Activated naive CD8-positive, alpha-beta T cell treated with anti-CD3 and anti-CD28 coated beads, Interleukin-2, amount 10 ng/mL, durations not matched to agents 7 days and 5 days (primary cell): ENCODE data around the gene ERICH6. TPM values are rescaled to one million over a fixed set of nuclear protein-coding genes. Genes with fewer than 3 reads are reported as not detected.

Source experiments
- ATAC-seq: fragments of 150-1000 bp; cut with Tn5 transposase; one replicate; pipeline ENCODE4 v1.10.0; 2021; ENCODE audit warnings: low read depth, moderate library complexity
- POLR2A ChIA-PET: fragments of 350-600 bp; sonication (Branson Sonifier 250); formaldehyde crosslinking; loops from one replicate; lab custom pipeline; 2021; ENCODE audit warnings: antibody characterized with exemption; lab: Charles Lee
- DNase-seq: peaks from one replicate; pipeline ENCODE4 v3.0.0; 2021
- H3K27ac Mint-ChIP-seq: one replicate; pipeline ENCODE4 v1.8.0; 2022; ENCODE audit warnings: mild to moderate bottlenecking, mixed read lengths
- H3K27me3 Mint-ChIP-seq: one replicate; pipeline ENCODE4 v1.8.0; 2022; ENCODE audit warnings: mild to moderate bottlenecking, moderate library complexity, mixed read lengths
- H3K36me3 Mint-ChIP-seq: one replicate; pipeline ENCODE4 v1.8.0; 2021; ENCODE audit warnings: mild to moderate bottlenecking, mixed read lengths
- H3K4me1 Mint-ChIP-seq: one replicate; pipeline ENCODE4 v1.8.0; 2021; ENCODE audit warnings: mixed read lengths
- H3K4me3 Mint-ChIP-seq: one replicate; pipeline ENCODE4 v1.8.0; 2022; ENCODE audit warnings: mild to moderate bottlenecking, moderate library complexity, mixed read lengths
- H3K9me3 Mint-ChIP-seq: one replicate; pipeline ENCODE4 v1.8.0; 2021; ENCODE audit warnings: mixed read lengths
- total RNA-seq, 2 experiments: library from RNA; stranded (reverse); gene quantifications; one replicate each; pipeline ENCODE4 v1.2.3, GENCODE V29; 2021

Gene ERICH6
- total RNA-seq, 2 experiments from 2014 or later, result 0.23 TPM; not detected in 1

DNA sequence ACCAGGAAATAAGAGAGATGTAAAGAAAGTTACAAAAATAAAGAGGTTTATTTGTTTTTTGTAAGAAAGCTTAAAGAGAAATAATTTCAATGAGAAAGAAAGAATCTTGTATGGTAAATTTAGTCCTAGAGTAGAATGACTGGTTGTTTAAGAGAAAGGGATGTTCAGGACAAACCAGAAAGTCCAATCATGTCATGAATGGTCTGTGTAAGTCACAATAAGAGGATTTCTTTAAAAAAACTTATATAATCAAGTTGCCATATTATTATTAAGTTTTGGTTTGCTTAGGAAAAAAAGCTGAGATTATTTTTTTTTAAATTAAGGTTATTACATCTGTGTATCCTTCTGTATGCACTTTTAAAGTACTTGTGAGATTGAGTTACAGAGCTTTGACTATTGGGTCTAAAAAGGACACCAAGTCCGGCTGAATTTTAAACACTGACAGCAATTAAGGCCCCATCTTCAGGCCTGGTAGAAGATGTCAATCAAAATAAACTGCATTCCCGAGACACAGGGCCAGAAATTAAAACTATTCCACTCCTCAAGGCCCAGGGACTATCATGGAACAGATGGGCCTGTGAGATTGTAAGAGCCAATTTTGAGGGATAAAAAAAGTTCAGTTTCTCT, 12.2 kb downstream of the ERICH6 start:
- no peak for DNase-seq
- no peak overlapping the region for H3K27ac Mint-ChIP-seq
- no peak for ATAC-seq
- peaks cover 7% of the 10 kb centered on the region for H3K36me3 Mint-ChIP-seq
- peaks cover 9% of the 10 kb centered on the region for H3K9me3 Mint-ChIP-seq
- no peak overlapping the region for H3K4me3 Mint-ChIP-seq
- peaks cover 6% of the 10 kb centered on the region for H3K27me3 Mint-ChIP-seq
- H3K4me1 Mint-ChIP-seq, result no peaks in the 10 kb centered on the region
- POLR2A ChIA-PET, result interaction anchor here (0.7 kb wide), 1 partner anchor 10 kb away, joined by 3 read pairs; no protein-coding TSS in a partner anchor

DNA sequence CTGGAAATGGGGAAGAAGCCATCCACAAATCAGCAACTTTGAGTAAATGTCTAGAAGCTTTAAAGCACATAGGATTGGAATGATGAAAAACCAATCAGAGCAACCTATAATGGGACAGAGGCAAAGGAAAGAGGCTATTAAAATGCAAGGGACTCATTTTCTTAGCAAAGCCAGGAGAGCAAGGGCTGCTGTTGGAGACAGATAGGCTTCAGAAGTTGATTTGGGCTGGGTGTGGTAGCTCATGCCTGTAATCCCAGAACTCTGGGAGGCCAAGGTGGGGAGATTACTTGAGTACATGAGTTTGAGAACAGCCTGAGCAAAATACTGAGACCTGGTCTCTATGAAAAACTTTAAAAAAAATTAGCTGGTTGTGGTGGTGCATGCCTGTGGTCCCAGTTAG, 16.1 kb downstream of the ERICH6 start:
- no peak overlapping the region for H3K27ac Mint-ChIP-seq

DNA sequence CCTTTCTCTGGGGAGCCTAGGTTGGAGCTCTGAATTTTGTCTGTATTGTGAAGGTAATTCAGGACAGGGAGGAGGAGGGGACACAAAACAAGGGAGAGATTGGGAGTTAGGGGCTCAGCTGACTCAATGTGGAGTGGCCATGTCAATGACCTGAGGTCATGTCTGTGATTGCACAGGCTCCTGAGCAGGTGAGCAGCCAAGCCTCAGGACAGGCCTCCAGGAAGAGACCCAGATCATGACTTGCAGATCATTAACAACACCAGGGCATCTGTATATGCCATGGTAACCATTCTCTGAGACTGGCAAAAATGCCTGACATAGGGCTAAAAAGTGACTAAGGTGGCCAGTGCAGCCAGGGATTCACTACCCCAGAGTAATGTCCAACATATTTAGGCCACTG, 20.9 kb downstream of the ERICH6 start:
- H3K27ac Mint-ChIP-seq, result no peak overlapping the region
- H3K9me3 Mint-ChIP-seq, result peaks cover 2% of the 10 kb centered on the region
- H3K4me1 Mint-ChIP-seq, result peaks cover 23% of the 10 kb centered on the region
- H3K4me3 Mint-ChIP-seq, result no peak overlapping the region
- peaks cover 9% of the 10 kb centered on the region for H3K36me3 Mint-ChIP-seq
- POLR2A ChIA-PET, result interaction anchor here (0.6 kb wide), 1 partner anchor 69 kb away, joined by 3 read pairs; no protein-coding TSS in a partner anchor
- no peak for DNase-seq
- H3K27me3 Mint-ChIP-seq, result peaks cover 8% of the 10 kb centered on the region
- ATAC-seq, result no peak

More for the DNA sequence above, 16.1 kb downstream of the ERICH6 start:
- Mint-ChIP-seq H3K4me3 (no peak overlapping the region), H3K9me3 (peaks cover 5% of the 10 kb centered on the region), H3K4me1 (peaks cover 2% of the 10 kb centered on the region), H3K27me3 (peaks cover 10% of the 10 kb centered on the region), H3K36me3 (peaks cover 2% of the 10 kb centered on the region)
- DNase-seq (no peak), ATAC-seq (no peak)
- POLR2A ChIA-PET, result interaction anchor here (1.4 kb wide), 1 partner anchor 15 kb away, joined by 3 read pairs; no protein-coding TSS in a partner anchor

DNA sequence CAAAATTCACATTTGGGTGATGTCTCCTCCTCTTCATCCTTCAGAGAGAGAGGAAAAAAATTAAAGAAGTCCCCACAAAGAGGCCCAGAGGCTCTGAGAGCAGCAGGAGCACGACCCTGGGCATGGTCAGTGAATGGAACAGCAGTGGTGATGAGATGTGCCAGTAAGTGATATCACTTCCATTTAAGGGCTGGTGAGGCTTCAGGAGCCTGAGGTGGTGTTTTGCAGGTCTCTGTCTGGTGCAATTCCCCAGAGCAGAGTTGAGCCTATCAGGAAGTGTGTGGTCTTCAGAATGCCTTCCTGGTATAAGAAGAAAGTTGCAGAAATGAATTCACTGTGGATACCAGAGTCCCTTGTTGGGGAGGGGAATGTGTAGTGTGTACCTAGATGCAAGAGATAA, 21.4 kb downstream of the ERICH6 start:
- Mint-ChIP-seq H3K4me1 (peaks cover 23% of the 10 kb centered on the region), H3K9me3 (peaks cover 2% of the 10 kb centered on the region), H3K4me3 (no peak overlapping the region), H3K27ac (peak overlapping the region; percentile 26), H3K27me3 (peaks cover 8% of the 10 kb centered on the region), H3K36me3 (peaks cover 9% of the 10 kb centered on the region)
- ATAC-seq, result no peak
- no peak for DNase-seq
- POLR2A ChIA-PET, result interaction anchor here (0.6 to 0.7 kb wide), 3 partner anchors 17 to 77 kb away, joined by 3 to 6 read pairs (median 4); no protein-coding TSS in a partner anchor

DNA sequence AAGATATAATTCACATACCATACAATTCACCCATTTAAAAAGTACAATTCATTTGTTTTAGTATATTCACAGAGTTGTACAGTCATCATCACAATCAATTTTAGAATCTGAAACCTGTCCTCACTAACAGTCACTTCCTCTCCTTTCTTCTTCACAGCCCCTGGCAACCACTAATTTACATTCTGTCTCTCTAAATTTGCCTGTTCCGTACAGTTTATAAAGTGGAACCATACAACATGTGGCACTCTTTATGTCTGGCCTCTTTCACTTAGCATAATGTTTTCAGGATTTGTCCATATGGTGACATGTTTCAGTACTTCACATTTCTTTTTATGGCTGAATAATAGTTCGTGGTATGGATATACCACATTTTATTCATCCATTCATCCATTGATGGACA, 22.7 kb downstream of the ERICH6 start:
- no peak for DNase-seq
- Mint-ChIP-seq H3K27ac (peak overlapping the region; percentile 69), H3K9me3 (peaks cover 7% of the 10 kb centered on the region), H3K36me3 (peaks cover 14% of the 10 kb centered on the region), H3K4me1 (peaks cover 23% of the 10 kb centered on the region), H3K27me3 (peaks cover 7% of the 10 kb centered on the region), H3K4me3 (peak overlapping the region; percentile 48)
- POLR2A ChIA-PET, result interaction anchor here (0.6 to 0.9 kb wide), 2 partner anchors 78 to 1265 kb away, joined by 3 to 4 read pairs; partner anchors contain the start of gene SELENOT
- ATAC-seq, result peak; percentile 98

DNA sequence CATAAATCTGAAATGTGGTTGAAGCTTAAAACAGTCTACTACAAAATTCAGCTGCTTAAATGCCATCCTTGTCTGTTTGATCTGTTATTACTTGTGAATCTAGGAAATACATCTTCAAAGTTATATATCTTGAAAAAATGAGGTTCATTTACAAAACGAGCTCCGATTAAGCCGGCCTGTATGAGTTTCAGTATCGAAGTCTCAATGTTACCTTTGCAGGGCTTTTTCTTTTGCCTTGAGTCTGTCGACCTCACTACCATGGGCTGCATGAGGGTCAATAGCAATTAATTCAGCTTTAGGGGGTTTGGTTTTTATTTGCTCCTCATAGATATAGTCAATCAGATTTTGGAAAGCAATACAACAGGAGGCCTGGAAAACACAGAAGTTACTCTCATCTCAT, 23.2 kb downstream of the ERICH6 start:
- no peak for DNase-seq
- Mint-ChIP-seq H3K4me1 (peaks cover 23% of the 10 kb centered on the region), H3K27me3 (peaks cover 6% of the 10 kb centered on the region), H3K9me3 (peaks cover 11% of the 10 kb centered on the region), H3K4me3 (peak overlapping the region; percentile 48), H3K36me3 (peaks cover 18% of the 10 kb centered on the region), H3K27ac (peak overlapping the region; percentile 69)
- ATAC-seq, result no peak
- POLR2A ChIA-PET, result interaction anchor here (0.9 kb wide), 1 partner anchor 78 kb away, joined by 3 read pairs; the partner anchor contains the start of gene SELENOT

DNA sequence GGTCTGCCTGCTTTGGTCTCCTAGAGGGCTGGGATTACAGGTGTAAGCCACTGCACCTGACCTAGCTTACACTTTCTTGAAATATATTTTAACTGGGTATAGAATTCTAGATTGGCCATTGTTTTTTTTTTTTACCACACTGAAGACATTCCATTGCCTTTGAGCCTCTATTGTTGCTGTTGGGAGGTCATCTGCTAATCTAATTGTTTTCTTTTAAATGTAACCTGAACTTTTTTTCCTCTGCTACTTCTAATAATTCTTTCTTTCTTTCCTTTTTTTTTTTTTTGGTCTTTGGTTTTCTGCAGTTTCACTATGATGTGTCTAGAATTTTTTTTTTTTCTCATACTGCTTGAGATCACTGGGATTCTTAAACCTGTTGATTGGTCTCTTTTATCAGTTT, 28.1 kb downstream of the ERICH6 start:
- H3K27ac Mint-ChIP-seq, result no peak overlapping the region
- POLR2A ChIA-PET, result no interaction called here
- peaks cover 11% of the 10 kb centered on the region for H3K9me3 Mint-ChIP-seq
- no peak overlapping the region for H3K4me3 Mint-ChIP-seq
- H3K4me1 Mint-ChIP-seq, result peaks cover 4% of the 10 kb centered on the region
- peaks cover 18% of the 10 kb centered on the region for H3K36me3 Mint-ChIP-seq
- ATAC-seq (no peak), DNase-seq (no peak)
- peaks cover 12% of the 10 kb centered on the region for H3K27me3 Mint-ChIP-seq

DNA sequence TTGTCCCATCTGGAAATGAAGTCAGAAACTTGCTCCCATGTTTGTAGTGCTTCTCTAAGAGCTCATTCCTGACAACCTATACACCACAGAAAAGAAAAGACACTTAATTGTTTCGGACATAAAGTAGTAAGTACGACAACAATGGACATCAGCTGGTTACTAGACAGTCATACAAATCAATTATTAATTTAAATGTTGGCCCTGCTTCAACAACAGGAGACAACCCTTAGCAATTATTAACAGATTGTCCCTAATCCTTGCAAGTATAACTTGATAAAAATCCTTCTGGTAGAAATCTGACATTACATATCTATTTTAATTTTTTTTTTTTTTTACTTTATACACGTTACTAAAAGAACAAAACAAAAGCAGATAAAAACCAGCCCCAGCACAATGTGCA, 29.8 kb downstream of the ERICH6 start:
- Mint-ChIP-seq H3K27ac (no peak overlapping the region), H3K27me3 (peaks cover 25% of the 10 kb centered on the region)

DNA sequence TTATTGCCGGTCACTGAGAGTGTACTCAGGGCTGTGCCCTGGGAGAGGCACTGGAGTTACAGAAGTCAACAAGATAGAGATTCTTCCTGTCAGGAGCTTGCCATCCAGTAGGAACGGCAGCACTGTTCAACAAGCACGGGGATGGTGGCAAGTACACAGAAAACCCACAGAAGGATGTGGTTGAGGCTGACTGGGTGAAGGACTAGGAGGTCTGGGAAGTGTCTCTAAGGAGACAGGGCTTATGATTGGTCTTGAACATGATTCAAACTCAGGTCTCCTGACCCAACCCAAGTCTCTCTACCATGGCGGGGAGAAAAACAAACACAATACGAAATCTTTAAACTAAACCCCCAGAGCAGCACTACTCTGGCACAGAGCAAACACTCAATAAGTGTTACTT, 37.6 kb downstream of the ERICH6 start:
- H3K4me1 Mint-ChIP-seq, result peaks cover 25% of the 10 kb centered on the region
- peak overlapping the region; percentile 18 for H3K27ac Mint-ChIP-seq
- H3K27me3 Mint-ChIP-seq, result peaks cover 31% of the 10 kb centered on the region
- ATAC-seq (peak; percentile 94), DNase-seq (peak; percentile 48)
- peaks cover 5% of the 10 kb centered on the region for H3K36me3 Mint-ChIP-seq
- no peaks in the 10 kb centered on the region for H3K9me3 Mint-ChIP-seq
- POLR2A ChIA-PET, result interaction anchor here (0.8 to 2.2 kb wide), 7 partner anchors 9 to 120 kb away, joined by 3 to 22 read pairs (median 4); partner anchors contain the start of genes EIF2A, ERICH6, SELENOT and SERP1
- peak overlapping the region; percentile 47 for H3K4me3 Mint-ChIP-seq

More for the DNA sequence above, 29.8 kb downstream of the ERICH6 start:
- no peaks in the 10 kb centered on the region for H3K4me1 Mint-ChIP-seq
- peaks cover 11% of the 10 kb centered on the region for H3K9me3 Mint-ChIP-seq
- peaks cover 16% of the 10 kb centered on the region for H3K36me3 Mint-ChIP-seq
- ATAC-seq (no peak), DNase-seq (no peak)
- no peak overlapping the region for H3K4me3 Mint-ChIP-seq
- POLR2A ChIA-PET, result no interaction called here

DNA sequence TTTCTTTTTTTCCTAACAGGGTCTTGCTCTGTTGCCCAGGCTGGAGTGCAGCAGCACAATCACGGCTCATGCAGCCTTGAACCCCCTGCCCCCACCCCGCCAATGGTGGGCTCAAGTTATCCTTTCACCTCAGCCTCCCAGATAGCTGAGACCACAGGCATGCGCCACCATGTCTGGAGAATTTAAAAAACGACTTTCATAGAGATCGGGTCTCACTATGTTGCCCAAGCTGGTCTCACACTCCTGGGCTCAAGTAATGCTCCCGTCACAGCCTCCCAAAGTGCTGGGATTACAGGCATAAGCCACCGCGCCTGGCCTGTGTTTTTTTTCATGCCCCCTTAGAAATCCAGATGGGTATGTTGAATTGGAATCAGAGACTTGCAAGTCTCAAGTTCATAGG, 40.3 kb downstream of the ERICH6 start:
- peaks cover 18% of the 10 kb centered on the region for H3K27me3 Mint-ChIP-seq
- H3K4me3 Mint-ChIP-seq, result no peak overlapping the region
- peaks cover 27% of the 10 kb centered on the region for H3K4me1 Mint-ChIP-seq
- DNase-seq (no peak), ATAC-seq (no peak)
- no peak overlapping the region for H3K27ac Mint-ChIP-seq
- POLR2A ChIA-PET, result no interaction called here
- peaks cover 8% of the 10 kb centered on the region for H3K36me3 Mint-ChIP-seq
- no peaks in the 10 kb centered on the region for H3K9me3 Mint-ChIP-seq

DNA sequence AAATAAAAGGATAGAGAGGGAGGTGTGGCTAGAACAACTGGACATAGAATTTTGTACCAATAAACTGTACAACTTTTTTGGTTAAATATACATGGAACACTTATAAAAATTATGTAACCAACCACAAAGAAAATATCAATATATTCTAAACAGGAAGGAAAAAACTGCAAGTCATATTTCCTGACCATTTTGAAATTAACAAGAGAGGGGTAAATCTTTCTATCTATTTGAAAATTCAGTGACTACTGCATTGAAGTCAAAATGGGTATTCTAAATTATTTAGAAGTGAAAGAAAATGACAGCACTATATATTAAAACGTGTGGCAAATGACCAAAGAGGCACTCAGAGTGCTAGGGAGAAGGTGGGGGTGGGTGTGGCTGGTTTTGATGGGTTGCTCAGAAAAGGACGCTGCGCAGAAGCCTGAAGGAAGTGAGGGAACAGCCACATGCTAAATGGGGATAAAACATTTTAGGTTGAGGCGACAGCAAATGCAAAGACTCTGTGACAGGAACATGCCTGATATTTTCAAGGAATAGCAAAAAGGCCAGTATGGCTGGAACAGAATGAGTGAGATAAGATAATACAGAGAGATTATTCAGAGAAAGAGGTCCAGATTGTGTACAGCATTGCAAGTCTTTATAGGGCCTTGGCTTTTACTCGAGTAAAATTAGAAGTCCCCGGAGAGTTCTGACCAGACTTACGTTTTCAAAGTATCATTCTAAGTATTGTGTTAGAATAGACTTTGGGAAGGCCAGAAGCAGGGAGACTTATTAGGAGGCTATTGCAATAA, 41.1 kb downstream of the ERICH6 start:
- ATAC-seq, result no peak

DNA sequence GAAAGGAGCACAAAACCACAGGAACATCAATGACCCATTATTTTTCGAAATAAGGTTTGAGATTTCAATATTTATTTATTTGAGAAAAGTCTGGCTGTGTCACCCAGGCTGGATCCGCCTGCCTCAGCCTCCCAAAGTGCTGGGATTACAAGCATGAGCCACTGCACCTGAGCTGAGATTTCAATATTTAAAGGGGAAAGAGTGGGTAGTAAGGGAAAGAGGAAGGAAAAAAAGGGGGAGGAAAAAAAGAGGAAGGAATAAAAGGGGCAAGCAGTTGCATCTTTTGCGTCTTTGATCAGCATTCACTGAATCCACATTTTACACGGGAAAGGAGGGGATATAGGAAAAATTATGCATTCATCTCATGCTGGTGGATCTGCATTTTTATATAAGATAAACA, 47.4 kb downstream of the ERICH6 start:
- no peak overlapping the region for H3K4me3 Mint-ChIP-seq
- ATAC-seq (no peak), DNase-seq (no peak)
- H3K27me3 Mint-ChIP-seq, result peaks cover 28% of the 10 kb centered on the region
- peaks cover 2% of the 10 kb centered on the region for H3K36me3 Mint-ChIP-seq
- H3K9me3 Mint-ChIP-seq, result no peaks in the 10 kb centered on the region
- H3K4me1 Mint-ChIP-seq, result peaks cover 2% of the 10 kb centered on the region
- POLR2A ChIA-PET, result interaction anchor here (1.3 kb wide), 1 partner anchor 9 kb away, joined by 4 read pairs; no protein-coding TSS in a partner anchor
- no peak overlapping the region for H3K27ac Mint-ChIP-seq

More for the DNA sequence above, 41.1 kb downstream of the ERICH6 start:
- H3K9me3 Mint-ChIP-seq, result no peaks in the 10 kb centered on the region
- H3K4me3 Mint-ChIP-seq, result no peak overlapping the region
- peaks cover 15% of the 10 kb centered on the region for H3K27me3 Mint-ChIP-seq
- no peak for DNase-seq
- POLR2A ChIA-PET, result no interaction called here
- H3K4me1 Mint-ChIP-seq, result peaks cover 27% of the 10 kb centered on the region
- no peak overlapping the region for H3K27ac Mint-ChIP-seq
- peaks cover 8% of the 10 kb centered on the region for H3K36me3 Mint-ChIP-seq

DNA sequence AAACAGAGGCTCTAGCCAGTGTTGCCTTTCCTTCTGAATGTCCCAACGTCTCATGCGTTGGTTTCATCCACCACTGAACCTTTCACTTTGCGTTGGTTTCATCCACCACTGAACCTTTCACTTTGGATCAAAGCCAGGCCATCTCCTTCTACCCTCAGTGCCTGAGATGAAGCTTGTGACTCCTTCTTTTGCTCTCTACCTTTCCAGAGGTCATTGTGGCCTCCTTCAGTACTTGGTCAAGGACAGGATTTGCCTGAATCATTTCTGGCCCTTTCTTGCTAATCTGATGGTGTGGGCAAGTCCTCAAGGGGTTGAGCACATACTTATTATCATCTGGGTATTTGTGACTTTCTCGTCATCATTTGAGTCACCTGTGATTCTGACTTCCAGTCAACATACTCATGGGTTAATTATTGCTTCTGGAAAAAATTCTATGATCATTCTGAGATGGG, 50.6 kb downstream of the ERICH6 start:
- Mint-ChIP-seq H3K4me3 (no peak overlapping the region), H3K27me3 (peaks cover 31% of the 10 kb centered on the region), H3K27ac (no peak overlapping the region), H3K36me3 (no peaks in the 10 kb centered on the region), H3K4me1 (no peaks in the 10 kb centered on the region), H3K9me3 (no peaks in the 10 kb centered on the region)
- POLR2A ChIA-PET, result no interaction called here
- no peak for ATAC-seq
- no peak for DNase-seq
